Measurements from ENCODE around the gene USH1C. TPM values are rescaled to one million over a fixed set of nuclear protein-coding genes. Genes with fewer than 3 reads are reported as not detected.

The USH1C gene
- total RNA-seq, 1 experiment from 2014 or later, result 101 TPM

GRCh38 chr11:17486646-17487045 is 57.6 kb downstream of the USH1C start:
- BruUV-seq (replicated peaks), result no TSS peak
- H3K27ac Mint-ChIP-seq (ENCODE audit: unreplicated experiment), result no peak overlapping the region
- CTCF ChIA-PET, result interaction anchor here (1.1 to 1.3 kb wide), 3 partner anchors 13 to 103 kb away, joined by 4 read pairs; partner anchors contain the start of gene KCNJ11

GRCh38 chr11:17483505-17483904 is 60.7 kb downstream of the USH1C start:
- Histone ChIP-seq H3K9me3 (no peaks in the 10 kb centered on the region), H3K36me3 (ENCODE audit: control insufficient read depth, insufficient read depth, low read length) (no peaks in the 10 kb centered on the region), H3K4me3 (ENCODE audit: low read depth, low read length) (no peak overlapping the region), H3K4me1 (peaks cover 14% of the 10 kb centered on the region), H3K27me3 (replicated peaks; ENCODE audit: control insufficient read depth, insufficient read depth, low read length) (no peaks in the 10 kb centered on the region)
- ChIA-PET POLR2A (no interaction called here), CTCF (no interaction called here)
- no peak overlapping the region for H3K4me3 Mint-ChIP-seq (ENCODE audit: unreplicated experiment)
- peaks cover 6% of the 10 kb centered on the region for H3K4me1 Mint-ChIP-seq (ENCODE audit: low read depth, unreplicated experiment)
- DNase-seq, result no peak
- no peaks in the 10 kb centered on the region for H3K36me3 Mint-ChIP-seq (ENCODE audit: insufficient read depth, unreplicated experiment)
- H3K27ac Mint-ChIP-seq (ENCODE audit: unreplicated experiment), result no peak overlapping the region
- no peak for TF ChIP-seq CTCF (IDR thresholded peaks at IDR 0.05; ENCODE audit: insufficient read depth in 1 of 2, low read depth in 1 of 2, low read length in 1 of 2, severe bottlenecking in 1 of 2, unreplicated experiment in 1 of 2)
- peaks cover 6% of the 10 kb centered on the region for H3K27me3 Mint-ChIP-seq (ENCODE audit: insufficient read depth, unreplicated experiment)
- intact Hi-C loops (cut with micrococcal nuclease; ENCODE audit: unreplicated experiment), result no loop called here
- BruUV-seq (replicated peaks), result no TSS peak
- H3K9me3 Mint-ChIP-seq (ENCODE audit: unreplicated experiment), result no peaks in the 10 kb centered on the region

More at GRCh38 chr11:17486646-17487045, 57.6 kb downstream of the USH1C start:
- no peaks in the 10 kb centered on the region for H3K9me3 Mint-ChIP-seq (ENCODE audit: unreplicated experiment)
- Histone ChIP-seq H3K4me1 (peaks cover 14% of the 10 kb centered on the region), H3K9me3 (no peaks in the 10 kb centered on the region), H3K36me3 (ENCODE audit: control insufficient read depth, insufficient read depth, low read length) (no peaks in the 10 kb centered on the region), H3K4me3 (ENCODE audit: low read depth, low read length) (no peak overlapping the region), H3K27me3 (replicated peaks; ENCODE audit: control insufficient read depth, insufficient read depth, low read length) (no peaks in the 10 kb centered on the region)
- DNase-seq, result no peak
- no peak overlapping the region for H3K4me3 Mint-ChIP-seq (ENCODE audit: unreplicated experiment)
- H3K36me3 Mint-ChIP-seq (ENCODE audit: insufficient read depth, unreplicated experiment), result no peaks in the 10 kb centered on the region
- intact Hi-C loops (cut with micrococcal nuclease; ENCODE audit: unreplicated experiment), result no loop called here
- peaks cover 6% of the 10 kb centered on the region for H3K4me1 Mint-ChIP-seq (ENCODE audit: low read depth, unreplicated experiment)
- POLR2A ChIA-PET, result no interaction called here
- peaks cover 9% of the 10 kb centered on the region for H3K27me3 Mint-ChIP-seq (ENCODE audit: insufficient read depth, unreplicated experiment)
- no peak for TF ChIP-seq CTCF (IDR thresholded peaks at IDR 0.05; ENCODE audit: insufficient read depth in 1 of 2, low read depth in 1 of 2, low read length in 1 of 2, severe bottlenecking in 1 of 2, unreplicated experiment in 1 of 2)

GRCh38 chr11:17481905-17482304 is 62.3 kb downstream of the USH1C start:
- CTCF ChIA-PET, result interaction anchor here (0.9 to 1.0 kb wide), 2 partner anchors 93 to 95 kb away, joined by 3 read pairs; partner anchors contain the start of gene KCNJ11
- peaks cover 2% of the 10 kb centered on the region for H3K27me3 Mint-ChIP-seq (ENCODE audit: insufficient read depth, unreplicated experiment)
- no peaks in the 10 kb centered on the region for H3K9me3 Mint-ChIP-seq (ENCODE audit: unreplicated experiment)
- no peak for DNase-seq
- no TSS peak for BruUV-seq (replicated peaks)
- H3K36me3 Mint-ChIP-seq (ENCODE audit: insufficient read depth, unreplicated experiment), result no peaks in the 10 kb centered on the region
- H3K9me3 ChIP-seq, result no peaks in the 10 kb centered on the region
- intact Hi-C loops (cut with micrococcal nuclease; ENCODE audit: unreplicated experiment), result no loop called here
- no peaks in the 10 kb centered on the region for H3K4me1 Mint-ChIP-seq (ENCODE audit: low read depth, unreplicated experiment)
- H3K4me3 ChIP-seq (ENCODE audit: low read depth, low read length), result no peak overlapping the region
- no peaks in the 10 kb centered on the region for H3K36me3 ChIP-seq (ENCODE audit: control insufficient read depth, insufficient read depth, low read length)
- POLR2A ChIA-PET, result no interaction called here
- no peak overlapping the region for H3K27ac Mint-ChIP-seq (ENCODE audit: unreplicated experiment)
- no peak overlapping the region for H3K4me3 Mint-ChIP-seq (ENCODE audit: unreplicated experiment)
- TF ChIP-seq CTCF (IDR thresholded peaks at IDR 0.05; ENCODE audit: insufficient read depth in 1 of 2, low read depth in 1 of 2, low read length in 1 of 2, severe bottlenecking in 1 of 2, unreplicated experiment in 1 of 2), result no peak
- no peaks in the 10 kb centered on the region for H3K27me3 ChIP-seq (replicated peaks; ENCODE audit: control insufficient read depth, insufficient read depth, low read length)
- peaks cover 11% of the 10 kb centered on the region for H3K4me1 ChIP-seq

All from Caco-2 (cell line).